ENCODE results near the gene CUL5. TPM values are rescaled to one million over a fixed set of nuclear protein-coding genes. Genes with fewer than 3 reads are reported as not detected.
"Not testable (repeated sequence)": the region's sequence is repeated elsewhere in the genome, so short reads cannot be mapped to it uniquely, and the experiment has no call there.

Gene CUL5
- total and polyA plus RNA-seq, 2 experiments from 2014 or later = 26.0 to 40.9 TPM

DNA sequence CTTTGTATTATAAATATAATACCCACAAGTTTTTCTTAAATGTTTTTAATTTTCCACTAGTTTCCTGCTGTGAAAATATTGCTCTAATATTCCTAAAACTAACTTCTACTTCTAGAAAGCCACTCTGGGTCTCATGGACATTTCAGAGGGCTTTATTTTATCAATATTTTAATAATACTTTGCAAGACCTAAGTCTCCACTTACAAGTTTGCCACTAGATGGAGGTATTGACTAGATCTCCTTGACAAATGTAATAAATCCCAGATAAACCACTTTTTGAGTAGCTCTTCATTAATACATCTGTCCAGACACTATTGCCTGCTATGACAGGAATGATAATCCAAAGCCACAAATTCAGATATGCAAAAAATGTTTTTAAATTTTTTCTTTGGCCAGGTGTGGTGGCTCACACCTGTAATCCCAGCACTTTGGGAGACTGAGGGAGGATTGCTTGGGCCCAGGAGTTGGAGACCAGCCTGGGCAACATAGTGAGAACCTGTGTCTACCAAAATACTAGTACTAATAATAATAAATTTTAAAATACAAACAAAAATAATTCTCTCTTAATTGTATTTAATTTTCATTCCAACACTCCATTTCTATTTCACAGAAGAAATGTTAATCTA, 109.2 kb downstream of the CUL5 start:
- peak; percentile 62 for DNase-seq (ENCODE audit: low spot score)
- no peaks in the 10 kb centered on the region for H3K9me3 Mint-ChIP-seq
- no peak overlapping the region for H3K4me3 Mint-ChIP-seq
- no peaks in the 10 kb centered on the region for H3F3A ChIP-seq (replicated peaks; ENCODE audit: low read depth)
- H3K27ac ChIP-seq (ENCODE audit: low read depth) = no peak overlapping the region
- H4K20me1 ChIP-seq (replicated peaks; ENCODE audit: insufficient read depth) = no peaks in the 10 kb centered on the region
- no peaks in the 10 kb centered on the region for H3K36me3 ChIP-seq (ENCODE audit: insufficient read depth)
- H2AFZ ChIP-seq = no peak overlapping the region
- H3K4me2 ChIP-seq = no peak overlapping the region
- no peak for TF ChIP-seq CREB1 (CRISPR knock-in tag; IDR thresholded peaks at IDR 0.05; ENCODE audit: low read depth)
- TF ChIP-seq CTCF (conservative IDR thresholded peaks at IDR 0.05; ENCODE audit: low read depth in 2 of 2) = peak; percentile 66 to 84
- H3K4me3 ChIP-seq = no peak overlapping the region
- H3K27me3 Mint-ChIP-seq (ENCODE audit: insufficient read depth, low read depth, poor library complexity) = peaks cover 4% of the 10 kb centered on the region
- no peak for ATAC-seq
- H3K4me1 Mint-ChIP-seq = peaks cover 17% of the 10 kb centered on the region
- peaks cover 12% of the 10 kb centered on the region for H3K27me3 ChIP-seq (ENCODE audit: insufficient read depth)
- H3K9me2 ChIP-seq (ENCODE audit: insufficient read depth) = no peaks in the 10 kb centered on the region
- no peaks in the 10 kb centered on the region for H3K79me2 ChIP-seq (replicated peaks; ENCODE audit: insufficient read depth)
- H3K4me1 ChIP-seq (ENCODE audit: insufficient read depth) = peaks cover 6% of the 10 kb centered on the region; the same call in 1 of the 2 replicates
- H3K27ac Mint-ChIP-seq = no peak overlapping the region
- no peaks in the 10 kb centered on the region for H3K36me3 Mint-ChIP-seq (ENCODE audit: low read depth)

GRCh38 chr11:108120936-108121273, 112.2 kb downstream of the CUL5 start:
- H3K36me3 Mint-ChIP-seq (ENCODE audit: low read depth); H3K27me3 Mint-ChIP-seq (ENCODE audit: insufficient read depth, low read depth, poor library complexity); H3K4me1 ChIP-seq (ENCODE audit: insufficient read depth); H3K27ac Mint-ChIP-seq; DNase-seq (ENCODE audit: low spot score); H3K27ac ChIP-seq (ENCODE audit: low read depth); H3F3A ChIP-seq (replicated peaks; ENCODE audit: low read depth); H3K79me2 ChIP-seq (replicated peaks; ENCODE audit: insufficient read depth); H3K9me3 Mint-ChIP-seq; ATAC-seq; H3K9me2 ChIP-seq (ENCODE audit: insufficient read depth); H3K36me3 ChIP-seq (ENCODE audit: insufficient read depth); H4K20me1 ChIP-seq (replicated peaks; ENCODE audit: insufficient read depth): not testable (repeated sequence)
- Mint-ChIP-seq H3K4me1 (peaks cover 19% of the 10 kb centered on the region; the same call in 2 of the 3 replicates), H3K4me3 (peak overlapping the region; percentile 88)
- Histone ChIP-seq H3K4me2 (peak overlapping the region; percentile 92), H2AFZ (peak overlapping the region; percentile 98), H3K27me3 (ENCODE audit: insufficient read depth) (peaks cover 13% of the 10 kb centered on the region), H3K4me3 (peak overlapping the region; percentile 76)

GRCh38 chr11:108121274-108122155, 112.8 kb downstream of the CUL5 start, which contains the start of gene ACAT1:
Gene ACAT1, plus strand, starts transcription at chr11:108121567. Its CDS starts 40 bp downstream, at chr11:108121607.
- H3K27ac ChIP-seq (ENCODE audit: low read depth) = no peak within 1 kb of the TSS
- H3K36me3 Mint-ChIP-seq (ENCODE audit: low read depth) = peaks cover 2% of the 10 kb centered on the region; the same call in 1 of the 3 replicates

More at GRCh38 chr11:108121274-108122155, 112.8 kb downstream of the CUL5 start, which contains the start of gene ACAT1:
- Histone ChIP-seq H3F3A (replicated peaks; ENCODE audit: low read depth) (no peaks in the 10 kb centered on the region), H4K20me1 (replicated peaks; ENCODE audit: insufficient read depth) (no peaks in the 10 kb centered on the region; the same call in 1 of the 2 replicates), H3K9me2 (ENCODE audit: insufficient read depth) (no peaks in the 10 kb centered on the region), H3K79me2 (replicated peaks; ENCODE audit: insufficient read depth) (no peaks in the 10 kb centered on the region), H3K36me3 (ENCODE audit: insufficient read depth) (no peaks in the 10 kb centered on the region), H3K4me3 (peak within 1 kb of the TSS; percentile 76), H2AFZ (peak within 1 kb of the TSS; percentile 98), H3K27me3 (ENCODE audit: insufficient read depth) (peaks cover 13% of the 10 kb centered on the region), H3K4me1 (ENCODE audit: insufficient read depth) (peaks cover 6% of the 10 kb centered on the region), H3K4me2 (peak within 1 kb of the TSS; percentile 92)
- H3K27me3 Mint-ChIP-seq (ENCODE audit: insufficient read depth, low read depth, poor library complexity) = peaks cover 7% of the 10 kb centered on the region
- DNase-seq (ENCODE audit: low spot score) (peak; percentile 96), ATAC-seq (peak; percentile 98)
- no peaks in the 10 kb centered on the region for H3K9me3 Mint-ChIP-seq
- peak within 1 kb of the TSS; percentile 88 for H3K4me3 Mint-ChIP-seq
- H3K27ac Mint-ChIP-seq = 0 out of 2 replicates have a peak within 1 kb of the TSS, but pooled peaks have one; percentile 36
- peaks cover 17% of the 10 kb centered on the region; the same call in 2 of the 3 replicates for H3K4me1 Mint-ChIP-seq
- TF ChIP-seq EZH2 (IDR thresholded peaks at IDR 0.05; ENCODE audit: low read depth, unreplicated experiment) = no peak
- TF ChIP-seq CREB1 (CRISPR knock-in tag; IDR thresholded peaks at IDR 0.05; ENCODE audit: low read depth) = peak; percentile 49; the same call in 1 of the 2 replicates
- TF ChIP-seq POLR2AphosphoS5 (IDR thresholded peaks at IDR 0.05; ENCODE audit: low read depth) = peak; percentile 77
